GM18861 (cell line): ENCODE data around the gene PEX16.

ENCODE experiments used
- ATAC-seq: cut with Tn5 transposase; IDR thresholded peaks from one replicate; pipeline ENCODE4 v1.9.1; 2021; ENCODE audit not compliant: unreplicated experiment

Gene PEX16

GRCh38 chr11:45879803-45880686, 37.6 kb downstream of the PEX16 start:
- ATAC-seq, result no peak

GRCh38 chr11:45877845-45878244, 39.8 kb downstream of the PEX16 start:
- ATAC-seq, result no peak

DNA sequence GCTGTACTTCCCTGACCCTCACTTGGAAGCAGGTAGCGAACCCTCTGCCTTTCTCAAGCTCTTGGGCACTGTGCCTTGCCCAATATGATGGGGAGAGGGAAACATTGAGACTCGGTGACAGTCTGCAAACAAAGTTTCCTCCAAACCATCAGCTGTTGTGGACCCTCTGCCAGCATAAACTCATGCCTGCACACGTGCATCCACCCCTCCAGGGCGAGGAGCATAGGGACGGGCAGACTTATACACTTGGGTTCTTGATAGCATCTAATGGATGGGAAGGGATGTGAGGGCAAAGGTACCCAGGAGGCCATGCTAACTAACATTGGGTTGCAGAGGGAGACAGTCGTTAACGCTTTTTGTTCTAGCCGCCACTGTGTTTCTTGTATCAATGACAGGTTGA, 40.5 kb downstream of the PEX16 start:
- ATAC-seq, result no peak

- ATAC-seq, result no peak
Observed at GRCh38 chr11:45876401-45876800, 41.3 kb downstream of the PEX16 start.

- ATAC-seq, result no peak
Observed at GRCh38 chr11:45872651-45873356, 44.9 kb downstream of the PEX16 start.

GRCh38 chr11:45871638-45872037, 46.0 kb downstream of the PEX16 start:
- no peak for ATAC-seq

DNA sequence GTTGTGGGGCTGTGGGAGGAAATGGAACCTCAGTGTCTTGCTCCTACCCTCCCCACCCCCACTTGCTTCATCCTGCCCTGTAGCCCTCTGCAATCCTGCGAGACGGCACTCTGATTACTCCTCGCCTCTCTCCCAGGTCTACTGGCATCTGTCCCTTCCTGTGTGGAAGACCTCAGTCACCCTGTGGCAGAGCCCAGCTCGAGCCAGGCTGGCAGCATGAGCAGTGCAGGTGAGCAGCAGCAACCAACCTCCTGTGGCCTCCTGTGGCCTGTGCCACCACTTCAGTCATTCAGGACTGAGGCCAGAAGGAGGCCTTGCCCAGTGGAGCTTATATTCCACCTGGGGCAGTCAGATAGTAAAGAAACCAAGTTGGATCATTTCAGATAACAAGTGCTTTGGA, 47.0 kb downstream of the PEX16 start:
- no peak for ATAC-seq

- no peak for ATAC-seq
Observed at GRCh38 chr11:45869551-45869950, 48.1 kb downstream of the PEX16 start.

DNA sequence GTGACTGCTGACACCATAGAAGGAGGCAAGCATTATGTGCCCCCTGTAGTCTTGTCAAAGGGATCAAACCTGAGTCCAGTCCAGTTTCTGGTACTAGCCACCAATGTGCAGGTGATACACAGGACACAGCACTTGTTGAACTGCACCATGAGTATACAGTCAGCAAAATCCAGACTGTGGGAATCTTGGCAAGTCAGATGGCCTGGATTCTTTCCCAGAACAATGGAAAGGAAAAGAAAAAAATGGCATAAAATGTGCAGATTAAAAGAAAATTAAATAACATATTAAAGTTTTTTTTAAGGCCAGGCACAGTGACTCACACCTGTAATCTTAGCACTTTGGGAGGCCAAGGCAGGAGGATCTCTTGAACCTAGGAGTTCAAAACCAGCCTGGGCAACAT, 53.6 kb downstream of the PEX16 start:
- ATAC-seq, result no peak

- ATAC-seq, result no peak
Observed at GRCh38 chr11:45860764-45861510, 56.7 kb downstream of the PEX16 start.

- ATAC-seq, result no peak
Observed at GRCh38 chr11:45860348-45860747, 57.3 kb downstream of the PEX16 start.
